DMS79 treated with DMSO at 0.1 percent for 48 hours (cell line): ENCODE data around the gene JUNB.

Source experiments
- DNase-seq: peaks from one replicate; lab custom pipeline; 2025; lab: John Stamatoyannopoulos, UW

Gene JUNB

DNA sequence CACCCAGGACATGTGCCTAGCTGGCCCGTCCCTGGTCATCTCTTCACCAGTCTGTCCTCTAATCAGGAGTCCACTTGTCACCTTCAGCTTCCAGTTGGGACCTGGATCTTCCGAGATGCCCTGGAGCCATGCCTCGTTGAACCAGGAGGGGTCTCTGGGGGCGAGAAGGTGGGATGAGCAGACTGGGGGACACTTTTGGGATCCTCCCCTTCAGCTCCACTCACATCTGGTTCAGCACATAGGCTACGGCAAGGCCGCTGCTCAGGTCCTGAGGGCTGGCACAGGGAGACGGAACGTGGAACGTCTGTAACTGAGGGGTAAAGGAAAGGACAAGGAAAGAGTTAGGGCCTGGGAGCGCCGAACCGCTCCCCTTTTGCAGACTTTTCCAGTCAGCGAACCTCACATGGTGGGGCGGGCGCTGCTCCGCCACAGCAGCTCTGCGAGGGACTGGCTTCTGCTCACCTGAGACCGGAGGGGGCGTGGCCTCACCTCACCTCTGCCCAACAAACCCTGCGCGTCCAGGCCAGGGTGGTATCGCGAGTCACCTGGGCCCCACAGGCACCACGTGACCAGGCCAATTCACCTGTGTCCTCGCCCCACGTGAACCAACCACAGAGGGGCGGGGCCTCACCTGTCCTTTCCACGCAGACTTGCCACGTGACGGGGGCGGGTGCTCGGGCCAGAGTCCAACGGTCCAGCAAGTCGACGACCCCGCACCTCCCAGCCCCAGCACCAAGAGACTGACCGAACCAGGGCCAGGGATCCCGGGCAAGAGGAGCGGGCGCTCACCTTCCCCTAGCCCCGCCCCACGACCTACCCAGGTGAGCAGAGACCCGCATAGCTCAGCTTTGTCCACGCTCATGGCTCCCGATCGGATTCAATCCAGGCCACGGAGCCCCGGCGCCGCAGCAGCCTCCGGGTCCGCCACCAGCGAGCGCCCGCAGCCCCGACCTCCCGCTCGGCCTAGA lies 16.4 kb upstream of the JUNB start, which contains the start of gene HOOK2:
TSS of gene HOOK2 (minus strand) at position 965 of the 968 bp plus-strand sequence. CDS start at position 862, 103 bp downstream.
- DNase-seq = peak; percentile 93

DNA sequence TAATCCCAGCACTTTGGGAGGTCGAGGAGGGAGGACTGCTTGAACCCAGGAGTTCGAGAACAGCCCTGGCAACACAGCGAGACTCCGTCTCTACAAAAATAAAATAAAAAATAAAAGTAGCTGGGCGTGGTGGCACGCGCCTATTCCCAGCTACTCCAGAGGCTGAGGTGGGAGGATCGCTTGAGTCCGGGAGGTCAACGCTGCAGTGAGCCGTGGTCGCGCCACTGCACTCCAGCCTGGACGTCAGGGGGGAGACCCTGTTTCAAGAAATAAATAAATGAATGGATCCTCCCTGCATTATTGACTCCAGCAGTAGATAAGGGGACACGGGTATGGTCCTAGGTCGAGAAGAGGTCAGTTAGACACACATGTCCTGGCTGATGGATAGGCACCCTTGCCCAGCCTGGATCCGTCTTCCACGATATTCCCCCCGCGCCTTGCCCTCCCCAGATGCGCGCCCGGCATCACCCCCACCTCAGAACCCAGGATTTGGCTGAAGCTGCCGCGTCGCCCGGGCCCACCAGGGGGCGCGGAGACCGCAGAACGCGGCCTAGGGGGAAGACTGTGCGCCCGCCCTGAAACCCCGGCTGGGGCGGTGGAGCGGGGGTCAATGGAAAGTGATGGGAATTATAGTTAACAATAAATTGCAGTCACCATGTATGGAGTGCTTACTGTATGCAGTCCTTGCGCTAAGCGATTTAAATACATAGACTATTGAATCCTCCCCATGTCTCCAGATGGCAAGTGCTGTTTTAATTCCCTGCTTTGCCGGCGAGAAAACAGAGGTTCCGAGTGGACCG lies 13.9 kb upstream of the JUNB start:
- DNase-seq = peak; percentile 86

DNA sequence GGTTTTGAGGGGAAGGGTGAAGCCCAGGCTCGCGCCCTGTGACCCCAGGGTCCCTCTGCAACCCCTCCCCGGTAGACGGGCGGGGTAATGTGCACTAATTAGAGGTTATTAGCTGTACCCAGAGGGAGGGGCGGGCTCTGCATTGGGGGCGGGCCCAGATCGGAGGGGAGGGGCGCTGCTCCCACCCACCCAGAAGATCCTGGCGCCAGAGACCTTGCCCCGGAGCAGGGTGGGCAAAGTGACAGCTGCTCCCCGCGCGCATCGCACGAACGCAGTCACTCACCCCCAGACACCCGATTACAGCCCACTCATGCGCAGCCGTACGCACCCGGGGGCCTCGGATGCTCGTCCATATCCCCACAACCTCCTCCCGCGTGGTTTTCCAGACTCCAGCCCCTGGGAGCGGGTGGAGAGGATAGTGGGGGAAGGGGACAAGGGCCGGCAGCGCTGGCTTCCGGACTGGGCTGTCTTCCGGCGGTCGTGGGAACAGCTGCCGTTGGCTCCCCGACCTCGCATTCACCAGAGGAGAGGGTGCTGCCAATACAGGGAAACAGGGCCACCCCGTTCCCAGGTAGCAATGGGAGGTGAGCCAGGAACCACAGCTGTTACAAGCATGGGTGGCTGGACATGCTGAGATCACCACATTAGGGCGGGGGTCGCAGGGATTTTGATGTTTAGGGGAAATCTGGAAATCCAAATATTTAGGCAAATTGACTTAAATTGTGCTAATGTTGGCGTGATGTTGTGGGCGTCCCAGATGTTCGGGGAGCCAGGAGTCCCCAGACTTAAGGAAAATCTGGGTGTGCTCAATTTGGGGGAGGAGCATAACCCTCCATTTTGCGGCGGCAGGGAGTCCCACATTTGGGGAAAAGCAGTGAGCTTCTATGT lies 13.0 kb upstream of the JUNB start:
- peak; percentile 90 for DNase-seq

DNA sequence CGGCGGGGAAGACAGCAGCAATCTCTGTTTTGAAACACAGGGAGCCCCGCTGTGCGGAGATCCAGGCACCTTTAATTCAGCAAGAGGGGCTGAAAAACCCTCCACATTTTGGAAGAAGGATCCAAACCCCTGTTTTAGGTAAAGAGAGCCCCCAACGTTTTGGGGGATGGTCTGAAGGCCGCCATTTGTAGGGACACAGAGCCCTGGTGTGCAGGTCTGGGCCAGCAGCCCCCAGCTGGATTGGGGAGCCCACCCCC lies 12.5 kb upstream of the JUNB start:
- peak; percentile 61 for DNase-seq

DNA sequence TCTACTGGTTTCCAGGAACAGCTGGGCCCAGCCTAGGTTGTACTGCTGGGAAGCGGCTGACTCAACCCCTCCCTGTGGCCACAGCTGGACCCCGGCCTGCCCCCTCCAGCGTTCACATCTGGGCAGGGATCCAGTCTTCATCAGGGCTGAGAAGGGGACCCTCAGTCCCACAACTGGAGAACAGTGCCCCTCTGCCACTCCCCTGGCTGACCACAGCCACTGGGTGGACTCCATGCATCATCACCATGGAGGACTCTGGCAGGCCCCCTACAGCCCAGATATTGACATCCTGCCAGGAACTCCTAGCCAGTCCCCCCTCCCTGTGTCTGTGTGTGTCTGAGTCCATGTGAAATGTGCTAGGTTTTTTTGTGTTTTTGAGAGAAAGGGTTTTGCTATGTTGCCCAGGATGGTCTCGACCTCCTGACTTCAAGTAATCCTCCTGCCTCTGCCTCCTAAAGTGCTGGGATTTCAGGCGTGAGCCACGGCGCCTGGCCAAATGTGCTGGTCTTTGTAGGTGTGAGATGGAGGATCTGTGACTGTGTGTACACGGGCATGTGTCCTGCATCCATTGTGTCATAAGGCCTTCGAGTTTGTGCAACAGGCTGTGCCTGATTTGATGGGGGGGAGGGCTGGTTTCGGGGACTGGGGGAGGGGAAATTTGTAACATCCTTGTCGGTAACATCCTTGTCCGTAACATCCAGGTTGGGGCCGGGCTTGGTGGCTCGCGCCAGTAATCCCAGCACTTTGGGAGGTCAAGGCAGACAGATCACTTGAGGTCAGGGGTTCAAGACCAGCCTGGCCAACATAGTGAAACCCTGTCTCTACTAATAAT lies 11.9 kb upstream of the JUNB start:
- DNase-seq = peak; percentile 61

DNA sequence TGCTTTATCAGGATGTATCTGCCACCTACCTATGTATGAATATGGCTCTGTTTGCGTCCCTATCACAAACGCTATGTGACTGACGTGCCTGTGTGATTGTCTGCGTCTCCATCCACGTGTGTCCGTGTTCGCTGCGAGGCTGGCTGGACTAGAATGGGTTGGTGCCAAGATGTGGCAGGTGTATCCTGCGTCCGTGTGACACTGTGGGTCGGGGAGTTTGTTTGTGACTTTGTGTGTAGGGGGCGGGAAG lies 9.2 kb upstream of the JUNB start:
- DNase-seq = peak; percentile 64

DNA sequence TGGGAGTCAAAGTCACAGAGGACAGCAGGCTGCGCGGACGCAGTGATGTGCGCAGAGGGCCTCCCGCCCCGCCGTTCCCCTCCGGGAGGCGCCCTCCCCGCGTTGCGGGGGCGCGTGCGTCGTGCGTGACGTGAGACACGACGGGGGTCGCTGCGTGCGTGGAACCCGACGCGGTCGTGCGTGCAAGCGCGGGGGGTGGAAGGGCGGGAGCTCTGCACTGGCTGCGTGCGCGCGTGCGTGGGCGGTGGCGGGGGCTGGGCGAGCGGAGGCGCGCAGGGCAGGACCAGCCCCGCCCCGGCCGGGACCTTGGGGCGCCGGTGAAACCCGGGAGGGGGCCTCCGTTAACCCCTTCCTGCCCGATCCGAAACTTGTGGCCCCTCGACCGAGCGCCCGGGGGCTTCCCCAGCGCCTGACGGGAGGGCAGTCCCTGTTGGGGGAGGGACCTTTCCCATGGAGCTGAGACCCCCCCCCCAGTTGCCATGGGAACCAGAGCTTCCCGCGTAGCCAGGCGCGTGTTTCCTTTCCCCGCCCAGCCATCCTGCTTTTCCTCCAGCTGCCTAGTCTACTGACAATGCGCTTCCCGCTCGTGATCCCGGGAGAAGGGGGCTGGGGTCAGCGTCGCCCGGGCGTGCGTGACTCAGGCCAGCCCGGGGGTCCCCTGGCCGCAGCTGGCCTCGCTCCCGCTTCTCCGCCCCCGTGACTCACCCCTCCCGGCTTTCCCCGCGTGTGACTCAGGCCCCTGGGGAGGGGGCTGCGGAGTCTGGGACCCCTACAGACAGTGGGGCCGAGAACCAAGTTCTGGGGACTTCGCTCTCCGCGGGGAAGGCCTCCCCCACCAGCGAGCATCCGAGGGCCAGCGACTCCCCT lies 8.6 kb upstream of the JUNB start:
- peak; percentile 66 for DNase-seq

DNA sequence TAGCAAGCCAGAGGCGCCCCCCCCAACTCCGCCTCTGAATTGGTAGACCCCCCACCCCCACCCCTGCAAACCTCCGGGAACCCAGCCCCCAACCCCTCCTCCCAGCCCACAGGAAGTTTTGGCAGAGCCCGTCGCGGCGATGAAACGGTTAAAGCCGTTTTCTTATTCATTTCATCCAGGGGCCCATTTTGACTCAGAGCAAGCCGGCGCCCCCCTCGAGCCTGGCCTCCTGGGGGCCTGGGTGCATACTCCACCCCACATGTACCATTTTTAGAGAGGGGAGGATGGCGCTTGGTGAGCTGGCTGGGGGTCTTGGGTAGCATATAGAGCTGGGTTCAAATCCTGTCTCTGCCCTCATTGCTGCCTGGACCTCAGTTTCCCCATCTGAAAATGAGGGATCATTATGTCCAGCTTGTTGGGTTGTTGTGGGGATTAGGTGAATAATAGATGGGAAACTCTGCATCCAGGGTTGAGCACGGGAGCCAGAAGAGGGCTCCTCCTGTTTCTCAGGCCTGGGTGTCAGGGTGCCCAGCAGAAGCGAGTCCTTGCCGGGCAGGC lies 7.9 kb upstream of the JUNB start:
- DNase-seq = no peak

DNA sequence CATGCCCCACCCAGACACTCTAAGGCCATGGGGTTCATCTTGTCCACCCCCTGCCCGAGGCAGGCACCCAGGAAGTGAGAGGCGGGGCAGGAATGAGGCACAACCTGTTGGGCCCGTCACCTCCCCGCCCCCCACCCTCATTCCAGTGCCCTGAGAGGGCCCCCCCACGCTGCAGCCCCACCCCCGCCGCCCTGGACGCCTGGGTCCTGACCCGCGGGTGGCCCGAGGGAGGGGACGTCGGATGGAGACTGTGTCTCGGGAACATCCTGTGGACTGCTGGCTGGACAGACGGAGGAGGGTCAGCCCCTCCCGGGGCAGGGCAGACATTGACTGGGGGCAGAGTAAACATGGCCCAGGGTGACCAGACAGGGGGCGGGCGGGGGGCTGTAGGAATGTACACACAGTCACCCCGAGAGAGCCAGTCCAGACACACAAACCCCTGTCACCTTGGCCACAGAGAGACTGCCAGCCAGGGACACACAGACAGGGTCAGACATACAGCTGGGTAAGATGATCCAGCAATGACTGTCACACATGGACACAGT lies 7.4 kb upstream of the JUNB start:
- DNase-seq = no peak

DNA sequence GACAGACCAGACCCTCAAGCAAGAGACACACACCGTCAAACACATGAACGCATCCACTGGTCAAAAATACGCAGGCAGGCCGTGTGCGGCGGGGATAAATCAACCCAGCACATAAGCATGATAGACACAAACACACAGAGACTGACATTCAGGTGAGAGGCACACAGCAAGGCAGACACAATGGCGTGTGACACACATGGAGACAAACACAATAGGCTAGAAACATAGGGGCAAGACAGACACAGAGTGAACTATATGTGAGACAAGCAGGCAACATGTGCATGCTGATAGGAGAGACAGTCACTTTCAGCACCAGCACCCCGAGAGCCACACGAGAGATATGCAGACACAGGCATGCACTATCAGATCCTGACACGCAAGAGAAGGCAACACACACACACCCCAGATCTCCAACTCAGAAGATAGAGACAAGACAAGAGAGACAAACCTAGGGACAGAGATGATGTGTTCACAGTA lies 6.9 kb upstream of the JUNB start:
- DNase-seq = no peak

DNA sequence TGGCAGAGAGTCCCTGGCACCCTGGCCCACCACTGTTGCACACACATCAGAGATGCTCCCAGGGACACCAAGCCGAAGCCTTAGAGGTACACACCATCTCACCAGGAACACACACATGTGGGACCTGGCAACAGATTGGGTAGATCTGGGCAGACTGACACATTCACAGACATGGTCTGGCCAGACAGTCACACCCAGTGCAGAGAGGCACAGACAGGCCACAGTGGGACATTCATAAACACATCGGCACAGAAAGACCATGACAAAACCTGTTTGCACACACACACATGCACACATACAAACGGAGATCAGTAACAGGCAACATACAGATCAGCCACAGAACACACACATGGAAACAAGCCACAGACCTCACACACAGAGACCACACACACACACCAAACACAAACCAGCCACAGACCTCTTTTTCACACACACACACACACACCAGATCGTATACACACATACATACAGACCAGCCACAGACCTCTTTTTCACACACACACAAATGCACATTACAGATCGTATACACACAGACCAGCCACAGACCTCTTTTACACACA lies 6.3 kb upstream of the JUNB start:
- no peak for DNase-seq

DNA sequence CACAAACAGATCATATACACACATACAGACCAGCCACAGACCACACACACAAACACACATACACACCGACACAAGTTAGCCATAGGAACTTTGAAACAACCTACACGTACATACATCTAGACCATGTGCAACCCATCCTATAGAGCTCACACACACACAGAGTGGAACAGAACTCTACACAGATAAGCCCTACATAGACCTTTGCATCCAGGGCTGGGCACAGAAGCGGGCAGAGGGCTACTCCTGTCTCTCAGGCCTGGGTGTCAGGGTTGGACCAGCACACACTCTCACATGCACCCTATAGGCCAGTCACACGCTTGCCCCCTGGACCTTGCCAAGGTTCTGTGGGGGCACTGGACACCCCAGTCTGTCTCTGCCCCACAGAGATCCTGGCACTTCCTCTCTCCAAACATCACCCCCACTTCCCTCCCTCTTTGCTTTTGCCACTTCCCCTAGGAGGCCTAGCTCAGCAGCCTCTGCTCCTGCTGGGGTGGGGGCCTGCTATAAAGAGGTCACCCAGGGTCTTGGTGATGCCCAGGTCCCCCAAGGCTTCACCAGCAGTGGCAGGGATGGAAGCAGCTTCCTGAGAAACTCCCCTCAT lies 5.8 kb upstream of the JUNB start:
- DNase-seq = no peak

DNA sequence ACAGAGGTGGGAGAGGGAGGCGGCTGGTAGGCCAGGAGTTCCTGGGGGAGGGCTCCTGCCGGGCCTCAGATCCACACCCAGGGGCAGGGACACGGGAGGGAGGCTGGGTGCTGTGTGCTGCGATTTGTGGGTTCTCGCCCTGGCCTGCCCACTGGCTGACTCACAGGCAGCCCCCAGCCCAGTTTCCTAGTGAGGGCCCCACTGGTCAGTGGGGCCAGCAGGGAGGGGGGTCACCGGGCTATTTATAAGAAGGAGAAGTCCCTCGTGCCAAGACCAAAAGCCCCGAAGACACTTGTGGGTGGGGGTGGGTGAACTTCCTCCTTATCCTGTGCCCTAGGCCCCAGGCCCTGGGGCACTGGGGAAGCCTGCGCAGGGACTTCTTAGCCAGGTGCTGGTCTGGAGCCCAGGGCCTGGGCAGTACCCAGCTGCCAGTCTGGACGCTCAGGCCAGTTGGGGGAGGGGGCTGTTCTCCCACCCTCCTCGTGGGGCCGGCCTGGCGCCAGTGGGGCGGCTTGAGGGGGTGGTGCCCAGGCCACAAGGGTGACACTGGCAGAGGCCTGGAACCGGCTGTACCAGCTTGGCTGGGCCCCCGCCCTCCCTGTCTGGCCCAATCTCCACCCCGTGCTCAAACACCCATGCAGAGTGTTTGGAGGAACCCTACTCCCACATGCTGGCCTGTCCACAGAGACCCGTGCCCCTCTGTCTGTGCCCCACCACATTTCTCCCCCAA lies 5.0 kb upstream of the JUNB start:
- DNase-seq = no peak

DNA sequence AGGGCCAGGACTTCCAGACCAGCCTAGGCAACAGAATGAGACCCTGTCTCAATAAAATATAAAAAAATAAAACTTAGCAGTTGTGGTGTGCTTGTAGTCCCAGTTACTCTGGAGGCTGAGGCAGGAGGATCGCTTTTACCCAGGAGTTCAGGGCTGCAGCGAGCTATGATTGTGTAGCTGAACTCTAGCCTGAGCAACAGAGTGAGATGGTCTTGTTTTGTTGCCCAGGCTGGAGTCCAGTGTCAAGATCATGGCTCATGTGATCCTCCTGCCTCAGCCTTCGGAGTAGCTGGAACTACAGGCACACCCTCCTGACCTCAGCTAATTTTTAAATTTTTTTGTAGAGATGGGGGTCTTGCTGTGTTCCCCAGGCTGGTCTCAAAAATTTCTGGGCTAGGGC lies 4.3 kb upstream of the JUNB start:
- no peak for DNase-seq

DNA sequence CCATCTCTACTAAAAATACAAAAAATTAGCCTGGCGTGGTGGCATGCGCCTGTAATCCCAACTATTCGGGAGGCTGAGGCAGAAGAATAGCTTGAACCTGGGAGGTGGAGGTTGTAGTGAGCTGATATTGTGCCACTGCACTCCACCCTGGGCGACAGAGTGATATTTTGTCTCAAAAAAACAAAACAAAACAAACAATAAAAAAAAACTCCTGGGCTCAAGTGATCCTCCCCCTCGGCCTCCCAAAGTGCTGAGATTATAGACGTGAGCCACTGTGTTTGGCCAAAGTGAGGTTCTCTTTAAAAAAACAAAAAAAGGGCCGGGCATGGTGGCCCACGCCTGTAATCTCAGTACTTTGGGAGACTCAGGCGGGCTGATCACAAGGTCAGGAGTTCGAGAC lies 3.8 kb upstream of the JUNB start:
- no peak for DNase-seq

DNA sequence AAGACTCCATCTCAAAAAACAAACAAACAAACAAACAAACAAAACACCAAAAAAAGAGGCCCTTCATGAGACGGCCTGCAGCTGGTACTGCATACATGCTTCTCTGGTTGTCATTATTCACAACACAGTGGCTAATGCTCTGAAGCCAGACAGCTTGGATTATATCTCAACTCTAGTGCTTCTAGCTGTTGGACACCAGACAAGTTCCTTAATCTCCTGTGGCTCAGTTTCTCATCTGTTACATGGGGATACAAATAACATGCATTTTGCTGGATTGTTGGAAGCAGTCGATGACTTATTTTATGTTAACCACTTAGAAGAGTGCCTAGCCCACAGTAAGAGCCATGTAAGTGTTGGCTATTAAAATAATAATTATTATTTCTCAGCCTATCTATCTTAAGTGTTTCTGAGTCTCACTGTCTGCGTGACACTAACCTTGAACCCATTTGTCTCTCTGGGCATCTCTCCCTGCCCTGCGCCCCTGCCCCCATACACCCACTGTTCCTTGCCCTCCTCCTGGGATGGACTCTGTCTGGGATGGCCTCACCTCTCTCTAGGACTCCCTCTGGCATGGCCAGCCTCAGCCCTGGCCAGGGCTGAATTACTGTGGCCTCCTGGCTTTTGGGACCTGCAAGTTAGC lies 3.1 kb upstream of the JUNB start:
- DNase-seq = peak; percentile 43

DNA sequence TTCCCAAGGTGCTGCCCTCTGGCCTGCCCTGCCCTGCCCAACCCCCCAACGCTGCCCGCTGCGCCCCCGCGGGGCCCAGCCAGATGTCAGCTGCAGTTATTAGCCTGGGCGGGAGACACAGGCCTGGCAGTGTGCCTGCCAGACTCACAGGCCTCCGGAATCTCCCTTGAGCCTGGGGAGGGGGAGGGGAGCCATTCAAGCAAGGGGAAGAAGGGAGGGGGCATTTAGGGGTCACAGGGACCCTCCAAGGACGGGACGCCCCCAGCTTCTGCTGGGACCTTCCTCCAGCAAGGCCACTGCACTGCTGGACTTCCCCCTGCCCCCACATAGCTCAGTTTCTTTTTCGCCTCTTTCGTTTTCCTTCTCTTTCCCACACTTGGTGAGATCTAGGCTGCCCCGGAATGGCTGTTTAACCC lies 2.6 kb upstream of the JUNB start:
- peak; percentile 72 for DNase-seq
